T-cell (primary cell): ENCODE data around the gene CXCR2. TPM values are rescaled to one million over a fixed set of nuclear protein-coding genes. Genes with fewer than 3 reads are reported as not detected.

Source experiments
- ATAC-seq, 4 experiments: fragments of 200-7000 bp in 3 of 4; fragments of 150-1000 bp in 1 of 4; cut with Tn5 transposase; replicated peaks in 1 of 4; 1 replicate in 3 of 4; 2 replicates in 1 of 4; pipeline ENCODE4 v1.10.0; 2021; ENCODE audit warnings: moderate library complexity in 3 of 4, mild to moderate bottlenecking in 2 of 4, moderate number of reproducible peaks in 1 of 4
- CTCF ChIA-PET, 2 donors: fragments of 300-600 bp; sonication (Branson Sonifier 250); formaldehyde crosslinking; loops; one replicate each; lab custom pipeline; 2022; ENCODE audit warnings: antibody characterized with exemption in 2 of 2; lab: Charles Lee
- POLR2A ChIA-PET, 2 donors: fragments of 300-600 bp; sonication (Branson Sonifier 250); formaldehyde crosslinking; loops; one replicate each; lab custom pipeline; 2022; ENCODE audit warnings: antibody characterized with exemption in 2 of 2; lab: Charles Lee
- DNase-seq, 35 experiments: peaks; one replicate each; pipeline versions ENCODE4 v3.0.0 to v3.0.0-alpha.2; 2013 to 2023
- H3K27ac ChIP-seq: one replicate; pipeline ENCODE4 v1.5.1; 2013; ENCODE audit warnings: low read length
- H3K27me3 ChIP-seq, 2 experiments: replicated peaks in 1 of 2; 1 replicate in 1 of 2; 2 replicates in 1 of 2; pipeline versions ENCODE4 v1.6.1 to v1.7.0; 2013; ENCODE audit warnings: low read length in 1 of 2, mixed read lengths in 1 of 2; ENCODE audit not compliant: control insufficient read depth in 2 of 2, insufficient read depth in 2 of 2; ENCODE audit errors: extremely low read depth in 1 of 2
- H3K36me3 ChIP-seq, 2 donors: 1 replicate in 1 of 2; 2 replicates in 1 of 2; pipeline versions ENCODE4 v1.6.1 to v1.7.0; 2013; ENCODE audit warnings: low read length in 1 of 2; ENCODE audit not compliant: control insufficient read depth in 2 of 2, insufficient read depth in 1 of 2; ENCODE audit errors: extremely low read depth in 1 of 2
- H3K4me1 ChIP-seq, 2 experiments: 1 replicate in 1 of 2; 2 replicates in 1 of 2; pipeline versions ENCODE4 v1.6.1 to v1.7.0; 2013; ENCODE audit warnings: low read length in 2 of 2, mixed read lengths in 1 of 2; ENCODE audit not compliant: insufficient read depth in 2 of 2, control insufficient read depth in 1 of 2; ENCODE audit errors: extremely low read depth in 1 of 2
- H3K4me3 ChIP-seq, 2 donors: 1 replicate in 1 of 2; 2 replicates in 1 of 2; pipeline versions ENCODE4 v1.5.1 to v1.7.0; 2013; ENCODE audit warnings: mild to moderate bottlenecking in 2 of 2, low read length in 1 of 2, moderate library complexity in 1 of 2; ENCODE audit not compliant: control insufficient read depth in 1 of 2; ENCODE audit errors: extremely low read depth in 1 of 2
- H3K9me3 ChIP-seq: 2 replicates; pipeline ENCODE4 v1.7.0; 2013
- H3K27ac Mint-ChIP-seq, 2 donors: one replicate each; pipeline ENCODE4 v1.8.0; 2020 to 2021; ENCODE audit warnings: mild to moderate bottlenecking in 2 of 2, mixed read lengths in 2 of 2
- H3K27me3 Mint-ChIP-seq, 2 donors: one replicate each; pipeline ENCODE4 v1.8.0; 2021 to 2022; ENCODE audit warnings: mixed read lengths in 2 of 2
- H3K36me3 Mint-ChIP-seq: one replicate; pipeline ENCODE4 v1.8.0; 2021; ENCODE audit warnings: mixed read lengths
- H3K4me1 Mint-ChIP-seq, 3 donors: one replicate each; pipeline ENCODE4 v1.8.0; 2020 to 2022; ENCODE audit warnings: mixed read lengths in 3 of 3, mild to moderate bottlenecking in 1 of 3
- H3K4me3 Mint-ChIP-seq, 3 donors: one replicate each; pipeline ENCODE4 v1.8.0; 2020 to 2022; ENCODE audit warnings: mild to moderate bottlenecking in 3 of 3, mixed read lengths in 3 of 3, moderate library complexity in 3 of 3
- H3K9me3 Mint-ChIP-seq, 3 donors: one replicate each; pipeline ENCODE4 v1.8.0; 2020 to 2022; ENCODE audit warnings: mixed read lengths in 3 of 3
- WGBS: methylation state at CpG from one replicate; pipeline ENCODE4 v1.1.5; 2013; ENCODE audit warnings: missing lambda C conversion rate; ENCODE audit not compliant: insufficient coverage; 5-methylcytosine and 5-hydroxymethylcytosine counted together
- total RNA-seq, 35 experiments: library from RNA in 6 of 35; stranded (reverse) in 6 of 35; fragments of 120-200 nt in 1 of 35; gene quantifications; one replicate each; pipeline versions ENCODE4 v1.2.1 to v1.2.4 and lab custom pipeline; 2013 to 2026

The CXCR2 gene
- total RNA-seq = under 1 TPM in 3 of 5 donors, not detected in 2; 0.46 to 0.56 (median 0.54) TPM
- 2.3 TPM for total RNA-seq (2013)
- 0 to 0.49 (median 0.05) reads per million in 29 experiments for total RNA-seq (lab: John Stamatoyannopoulos, UW)

DNA sequence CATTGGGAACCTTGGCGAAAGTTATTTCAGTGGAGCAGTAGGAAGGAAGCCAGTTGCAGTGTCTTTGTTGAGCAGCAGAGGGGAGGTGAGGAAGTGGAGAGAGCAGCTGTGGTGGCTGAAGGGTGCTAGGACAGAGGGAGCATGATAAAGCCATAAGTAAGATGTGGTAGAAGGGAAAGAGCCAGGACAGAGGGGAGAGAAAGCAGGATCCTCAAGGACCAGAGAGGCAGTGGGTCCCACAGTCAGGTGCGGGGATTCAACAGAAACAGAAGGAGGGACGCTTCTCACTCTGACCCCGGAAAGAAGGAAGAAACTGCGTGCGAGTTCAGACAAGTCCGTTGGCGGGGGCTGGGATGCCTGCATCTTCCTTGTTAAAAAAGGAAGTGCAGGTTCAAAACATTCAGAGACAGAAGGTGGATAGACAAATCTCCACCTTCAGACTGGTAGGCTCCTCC, at the start of gene CXCR2:
Gene CXCR2 (plus strand): TSS at position 403 of the 455 bp plus-strand sequence. CDS start 8,774 bp downstream, outside the sequence.
- Histone ChIP-seq H3K4me1 (peaks cover 0 to 9% of the 10 kb centered on the region in 2 experiments), H3K27ac (peak within 1 kb of the TSS; percentile 11), H3K36me3 (no peaks in the 10 kb centered on the region), H3K4me3 (peak within 1 kb of the TSS; percentile 8 to 44), H3K27me3 (peaks cover 0 to 36% of the 10 kb centered on the region in 2 experiments), H3K9me3 (no peaks in the 10 kb centered on the region)
- Mint-ChIP-seq H3K27me3 (peaks cover 23% of the 10 kb centered on the region in 2 donors), H3K4me1 (peaks cover 8 to 9% (median 9%) of the 10 kb centered on the region in 3 donors), H3K36me3 (no peaks in the 10 kb centered on the region), H3K9me3 (peaks cover 5 to 24% (median 12%) of the 10 kb centered on the region in 3 donors), H3K27ac (peak within 1 kb of the TSS in 1 of 2 donors; percentile 68), H3K4me3 (peak within 1 kb of the TSS in 2 of 3 donors; percentile 4 to 41)
- peak in 1 of 35 experiments; percentile 13 for DNase-seq
- CTCF ChIA-PET = interaction anchor here in 1 of 2 donors (0.6 kb wide), 1 partner anchor 38 kb away, joined by 3 read pairs; no protein-coding TSS in a partner anchor
- POLR2A ChIA-PET = no interaction called here
- WGBS = 4% methylated on average over 3 of the region's 8 CpGs
- ATAC-seq = no peak

DNA sequence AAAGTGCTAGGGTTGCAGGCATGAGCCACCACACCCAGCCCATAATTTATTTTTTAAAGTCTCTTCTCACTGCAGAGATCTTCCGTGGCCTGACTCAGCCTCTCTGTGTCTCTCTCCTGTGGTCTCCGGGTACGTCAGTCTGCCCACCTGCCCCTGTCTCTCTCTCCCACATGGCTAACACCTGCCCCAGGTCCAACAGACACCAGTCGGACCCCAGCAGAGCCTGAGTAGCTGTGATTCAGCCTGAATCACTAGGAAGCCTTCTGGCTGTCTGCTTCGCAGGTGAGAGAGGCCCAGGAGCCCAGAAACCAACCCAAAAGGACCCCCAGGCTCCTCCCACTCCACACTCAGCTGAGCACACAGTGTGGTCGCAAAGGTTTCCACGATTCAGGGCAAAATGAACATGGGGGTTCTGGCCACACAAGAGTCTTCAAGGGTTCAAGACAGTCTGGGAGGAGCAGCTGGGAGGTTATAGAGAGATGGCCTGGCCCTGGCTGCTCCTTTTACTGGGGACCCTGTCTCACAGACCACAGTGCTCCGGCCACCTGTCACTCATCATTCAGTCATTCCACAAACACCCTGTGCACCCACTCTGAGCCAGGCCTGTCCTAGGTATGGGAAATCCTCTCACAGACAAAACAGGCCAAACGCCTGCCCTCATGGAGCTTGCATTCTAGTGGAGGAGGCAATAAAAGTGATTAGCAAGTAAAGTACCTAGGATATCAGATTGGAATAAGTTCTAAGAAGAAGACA, 48.2 kb upstream of the CXCR2 start:
- peaks cover 0 to 2% of the 10 kb centered on the region in 2 experiments for H3K4me1 ChIP-seq
- H3K27me3 ChIP-seq = peaks cover 0 to 29% of the 10 kb centered on the region in 2 experiments
- peaks cover 6% of the 10 kb centered on the region in 2 donors for H3K27me3 Mint-ChIP-seq
- H3K27ac Mint-ChIP-seq = no peak overlapping the region
- H3K9me3 ChIP-seq = no peaks in the 10 kb centered on the region
- H3K36me3 ChIP-seq = no peaks in the 10 kb centered on the region
- H3K4me1 Mint-ChIP-seq = no peaks in the 10 kb centered on the region
- no peak overlapping the region for H3K4me3 ChIP-seq
- DNase-seq (no peak), ATAC-seq (no peak)
- POLR2A ChIA-PET = no interaction called here
- CTCF ChIA-PET = no interaction called here
- 70% methylated on average over 4 of the region's 9 CpGs for WGBS
- no peak overlapping the region for H3K27ac ChIP-seq
- H3K36me3 Mint-ChIP-seq = no peaks in the 10 kb centered on the region
- H3K9me3 Mint-ChIP-seq = no peaks in the 10 kb centered on the region
- H3K4me3 Mint-ChIP-seq = no peak overlapping the region

- DNase-seq (no peak), ATAC-seq (no peak)
- Mint-ChIP-seq H3K4me1 (no peaks in the 10 kb centered on the region), H3K36me3 (no peaks in the 10 kb centered on the region), H3K4me3 (no peak overlapping the region), H3K27ac (no peak overlapping the region), H3K27me3 (peaks cover 4 to 9% of the 10 kb centered on the region in 2 donors), H3K9me3 (peaks cover 0 to 3% (median 0%) of the 10 kb centered on the region in 3 donors)
- no peak overlapping the region for H3K4me3 ChIP-seq
- no peaks in the 10 kb centered on the region for H3K4me1 ChIP-seq
- no peaks in the 10 kb centered on the region for H3K36me3 ChIP-seq
- H3K27me3 ChIP-seq = peaks cover 0 to 27% of the 10 kb centered on the region in 2 experiments
- WGBS = 76% methylated on average over 11 of the region's 15 CpGs
- H3K27ac ChIP-seq = no peak overlapping the region
- H3K9me3 ChIP-seq = no peaks in the 10 kb centered on the region
- POLR2A ChIA-PET = no interaction called here
- CTCF ChIA-PET = no interaction called here
Measured at GRCh38 chr2:218079943-218080913, 45.6 kb upstream of the CXCR2 start.

DNA sequence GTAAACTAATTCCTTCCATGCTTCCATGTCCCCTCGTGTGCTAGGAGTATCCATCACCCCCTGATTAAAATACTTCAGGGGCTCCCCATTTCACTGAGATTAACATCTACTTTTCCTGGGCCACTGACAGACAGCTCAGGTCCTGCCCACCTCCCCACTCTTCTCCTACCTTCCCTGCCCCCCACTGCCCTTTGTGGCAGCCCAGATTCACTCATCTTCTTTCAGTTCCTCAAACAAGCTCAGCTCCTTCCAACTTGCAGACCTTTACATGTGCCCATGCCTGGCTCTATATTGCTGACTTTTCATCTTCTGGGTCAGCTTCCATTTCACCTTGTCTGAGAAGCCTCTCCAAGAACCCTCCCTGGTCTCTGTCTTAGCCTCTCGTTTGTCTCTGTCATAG, 44.8 kb upstream of the CXCR2 start:
- Mint-ChIP-seq H3K27me3 (peaks cover 4 to 10% of the 10 kb centered on the region in 2 donors), H3K9me3 (peaks cover 1 to 11% (median 2%) of the 10 kb centered on the region in 3 donors), H3K4me3 (no peak overlapping the region), H3K27ac (no peak overlapping the region), H3K36me3 (no peaks in the 10 kb centered on the region), H3K4me1 (no peaks in the 10 kb centered on the region)
- no peak overlapping the region for H3K4me3 ChIP-seq
- ChIA-PET CTCF (no interaction called here), POLR2A (no interaction called here)
- DNase-seq (no peak), ATAC-seq (no peak)
- H3K27me3 ChIP-seq = peaks cover 0 to 22% of the 10 kb centered on the region in 2 experiments
- 100% methylated on average over 1 of the region's 2 CpGs for WGBS
- no peaks in the 10 kb centered on the region for H3K36me3 ChIP-seq
- no peak overlapping the region for H3K27ac ChIP-seq
- no peaks in the 10 kb centered on the region for H3K4me1 ChIP-seq
- H3K9me3 ChIP-seq = no peaks in the 10 kb centered on the region

- no peak overlapping the region for H3K4me3 ChIP-seq
- H3K27ac ChIP-seq = no peak overlapping the region
- H3K9me3 ChIP-seq = peaks cover 1% of the 10 kb centered on the region
- Mint-ChIP-seq H3K4me3 (no peak overlapping the region), H3K36me3 (no peaks in the 10 kb centered on the region), H3K27me3 (peaks cover 9 to 10% of the 10 kb centered on the region in 2 donors), H3K27ac (no peak overlapping the region), H3K4me1 (no peaks in the 10 kb centered on the region), H3K9me3 (peaks cover 8 to 17% (median 8%) of the 10 kb centered on the region in 3 donors)
- DNase-seq = no peak
- H3K36me3 ChIP-seq = no peaks in the 10 kb centered on the region
- CTCF ChIA-PET = no interaction called here
- no peak for ATAC-seq
- peaks cover 0 to 22% of the 10 kb centered on the region in 2 experiments for H3K27me3 ChIP-seq
- H3K4me1 ChIP-seq = no peaks in the 10 kb centered on the region
- WGBS = 89% methylated on average over 7 of the region's 7 CpGs
- POLR2A ChIA-PET = no interaction called here
Measured at GRCh38 chr2:218081695-218082094, 44.1 kb upstream of the CXCR2 start.
